NB4 (cell line): ENCODE measurements around the gene SPATA2.

Source experiments
- DNase-seq: peaks from one replicate; pipeline ENCODE4 v3.0.0; 2010; ENCODE audit warnings: low read depth
- H3K4me3 ChIP-seq: one replicate; pipeline ENCODE4 v1.5.1; 2011; ENCODE audit warnings: mild to moderate bottlenecking, low read depth, low read length, moderate library complexity
- MYC ChIP-seq: IDR thresholded peaks from 2 replicates; pipeline ENCODE4 v1.6.1; 2011; ENCODE audit warnings: low read depth, low read length
- POLR2A ChIP-seq: IDR thresholded peaks from 2 replicates; pipeline ENCODE4 v1.6.1; 2011; ENCODE audit warnings: mild to moderate bottlenecking; ENCODE audit not compliant: insufficient read length; ENCODE audit errors: extremely low read depth
- TF ChIP-seq, protein P1 (sequence below): IDR thresholded peaks from 2 replicates; pipeline ENCODE4 v1.6.1; 2011; ENCODE audit warnings: low read depth, low read length
- TF ChIP-seq, protein P2 (sequence below): IDR thresholded peaks from one replicate; pipeline ENCODE4 v1.5.1; 2012; ENCODE audit warnings: low read depth, low read length

SPATA2 gene

DNA sequence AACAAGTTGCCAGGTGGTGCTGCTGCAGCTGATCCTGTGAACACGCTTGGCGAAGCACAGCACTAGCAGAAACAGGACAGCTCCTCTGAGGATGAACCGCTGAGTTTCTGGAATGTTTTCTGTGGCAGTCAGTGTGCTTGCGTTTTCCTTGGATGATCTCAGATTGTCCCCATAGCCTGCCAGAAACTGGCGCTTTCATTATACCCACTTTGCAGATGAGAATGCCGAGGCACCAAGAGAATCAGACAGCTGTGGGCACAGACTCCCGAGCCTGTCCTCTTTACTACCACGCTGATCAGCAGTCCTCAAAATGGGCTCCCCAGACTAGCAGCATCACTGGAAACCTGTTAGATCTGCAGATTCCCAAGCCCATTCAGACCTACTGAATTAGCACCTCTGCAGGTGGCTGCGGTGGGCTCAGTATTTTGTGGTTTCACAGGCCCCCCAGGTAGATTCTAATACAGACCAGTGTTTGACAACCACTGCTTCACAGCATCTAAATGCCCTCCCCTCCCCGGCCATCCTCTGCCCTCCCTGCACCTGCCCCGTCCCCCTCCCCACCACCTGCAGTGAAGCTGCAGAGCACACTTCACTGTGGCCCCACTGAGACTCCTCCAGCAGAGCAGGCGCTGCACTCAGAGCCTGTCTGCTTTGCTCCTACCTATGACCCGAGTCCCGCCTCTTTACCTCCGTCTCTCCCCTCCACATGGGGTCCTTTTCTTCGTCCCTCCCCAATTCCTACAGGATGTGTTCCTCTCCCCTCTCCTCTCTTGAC is 29.6 kb downstream of the SPATA2 start:
- H3K4me3 ChIP-seq = no peak overlapping the region

DNA sequence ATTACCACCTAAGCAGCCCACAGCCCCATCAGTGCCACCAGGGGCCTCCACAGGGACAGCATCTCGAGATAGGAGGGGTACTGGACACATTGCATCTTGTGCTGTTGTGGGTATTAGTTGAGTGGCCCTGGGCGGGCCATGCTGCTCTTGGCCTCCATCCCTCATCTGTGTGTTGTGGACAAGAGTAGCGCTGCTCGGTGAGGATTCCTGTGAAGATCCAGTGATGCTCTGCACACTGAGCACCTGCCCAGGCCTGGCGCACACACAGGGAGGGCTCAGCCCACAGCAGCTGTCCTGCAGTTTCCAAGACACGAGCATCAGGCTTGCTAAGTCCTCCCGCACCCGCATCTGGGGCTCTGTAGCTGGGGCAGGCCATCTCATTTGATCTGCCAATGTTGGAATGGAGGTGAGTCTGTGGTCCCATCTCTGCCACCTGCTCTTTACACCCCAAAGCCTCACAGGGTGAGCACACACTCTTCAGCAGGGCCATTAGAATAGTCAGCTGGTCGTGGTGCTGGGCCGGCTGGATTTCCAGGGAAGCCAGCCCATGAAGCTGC is 32.0 kb downstream of the SPATA2 start:
- no peak for DNase-seq
- no peak overlapping the region for H3K4me3 ChIP-seq
- TF ChIP-seq POLR2A (no peak), MYC (no peak)
- TF ChIP-seq, protein P1, sequence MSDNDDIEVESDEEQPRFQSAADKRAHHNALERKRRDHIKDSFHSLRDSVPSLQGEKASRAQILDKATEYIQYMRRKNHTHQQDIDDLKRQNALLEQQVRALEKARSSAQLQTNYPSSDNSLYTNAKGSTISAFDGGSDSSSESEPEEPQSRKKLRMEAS = no peak
- TF ChIP-seq, protein P2, sequence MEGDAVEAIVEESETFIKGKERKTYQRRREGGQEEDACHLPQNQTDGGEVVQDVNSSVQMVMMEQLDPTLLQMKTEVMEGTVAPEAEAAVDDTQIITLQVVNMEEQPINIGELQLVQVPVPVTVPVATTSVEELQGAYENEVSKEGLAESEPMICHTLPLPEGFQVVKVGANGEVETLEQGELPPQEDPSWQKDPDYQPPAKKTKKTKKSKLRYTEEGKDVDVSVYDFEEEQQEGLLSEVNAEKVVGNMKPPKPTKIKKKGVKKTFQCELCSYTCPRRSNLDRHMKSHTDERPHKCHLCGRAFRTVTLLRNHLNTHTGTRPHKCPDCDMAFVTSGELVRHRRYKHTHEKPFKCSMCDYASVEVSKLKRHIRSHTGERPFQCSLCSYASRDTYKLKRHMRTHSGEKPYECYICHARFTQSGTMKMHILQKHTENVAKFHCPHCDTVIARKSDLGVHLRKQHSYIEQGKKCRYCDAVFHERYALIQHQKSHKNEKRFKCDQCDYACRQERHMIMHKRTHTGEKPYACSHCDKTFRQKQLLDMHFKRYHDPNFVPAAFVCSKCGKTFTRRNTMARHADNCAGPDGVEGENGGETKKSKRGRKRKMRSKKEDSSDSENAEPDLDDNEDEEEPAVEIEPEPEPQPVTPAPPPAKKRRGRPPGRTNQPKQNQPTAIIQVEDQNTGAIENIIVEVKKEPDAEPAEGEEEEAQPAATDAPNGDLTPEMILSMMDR = no peak

More for the DNA sequence above, 29.6 kb downstream of the SPATA2 start:
- TF ChIP-seq MYC (no peak), POLR2A (no peak)
- TF ChIP-seq, protein P2 = no peak
- TF ChIP-seq, protein P1 = no peak
- no peak for DNase-seq

DNA sequence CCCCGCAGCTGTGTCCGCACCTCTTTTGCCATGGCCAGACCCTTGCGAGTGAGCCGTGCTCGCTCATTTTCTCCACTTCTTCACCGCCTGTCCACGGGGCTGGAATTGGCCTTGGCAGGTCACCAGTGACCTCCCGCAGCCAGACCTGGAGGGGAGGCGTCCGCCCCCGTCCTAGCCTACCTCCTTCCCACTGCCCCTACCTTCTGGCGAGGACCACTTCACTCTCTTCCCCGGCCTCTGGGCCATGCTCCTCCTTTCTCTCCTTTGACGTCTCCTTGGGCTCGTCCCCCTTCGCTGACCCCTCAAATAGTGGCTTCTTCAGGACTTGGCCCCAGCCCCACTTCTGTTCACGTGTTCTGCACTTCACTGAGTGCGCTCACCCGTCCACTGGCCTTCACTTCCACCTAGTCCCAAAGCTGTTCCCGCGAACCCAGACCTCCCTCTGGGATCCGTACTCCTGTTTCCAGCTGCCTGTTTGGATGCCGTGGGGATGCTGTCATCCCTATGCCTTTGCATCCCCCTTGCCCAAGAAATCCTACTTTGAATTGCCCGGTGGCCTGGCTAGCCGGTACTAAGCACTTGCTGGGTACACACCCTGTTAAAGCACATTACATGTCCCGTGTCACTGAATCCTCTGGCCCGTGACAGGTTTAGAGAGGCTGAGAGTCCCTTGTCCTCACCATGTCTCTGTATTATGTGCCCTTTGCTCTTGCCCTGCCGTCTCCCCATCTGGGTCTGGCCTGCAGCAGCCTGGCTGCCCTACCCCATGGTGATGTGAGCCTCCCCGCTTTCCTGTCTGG is 33.0 kb downstream of the SPATA2 start:
- no peak for DNase-seq
- TF ChIP-seq MYC (no peak), POLR2A (no peak)
- TF ChIP-seq, protein P2 = no peak
- TF ChIP-seq, protein P1 = no peak
- H3K4me3 ChIP-seq = no peak overlapping the region

DNA sequence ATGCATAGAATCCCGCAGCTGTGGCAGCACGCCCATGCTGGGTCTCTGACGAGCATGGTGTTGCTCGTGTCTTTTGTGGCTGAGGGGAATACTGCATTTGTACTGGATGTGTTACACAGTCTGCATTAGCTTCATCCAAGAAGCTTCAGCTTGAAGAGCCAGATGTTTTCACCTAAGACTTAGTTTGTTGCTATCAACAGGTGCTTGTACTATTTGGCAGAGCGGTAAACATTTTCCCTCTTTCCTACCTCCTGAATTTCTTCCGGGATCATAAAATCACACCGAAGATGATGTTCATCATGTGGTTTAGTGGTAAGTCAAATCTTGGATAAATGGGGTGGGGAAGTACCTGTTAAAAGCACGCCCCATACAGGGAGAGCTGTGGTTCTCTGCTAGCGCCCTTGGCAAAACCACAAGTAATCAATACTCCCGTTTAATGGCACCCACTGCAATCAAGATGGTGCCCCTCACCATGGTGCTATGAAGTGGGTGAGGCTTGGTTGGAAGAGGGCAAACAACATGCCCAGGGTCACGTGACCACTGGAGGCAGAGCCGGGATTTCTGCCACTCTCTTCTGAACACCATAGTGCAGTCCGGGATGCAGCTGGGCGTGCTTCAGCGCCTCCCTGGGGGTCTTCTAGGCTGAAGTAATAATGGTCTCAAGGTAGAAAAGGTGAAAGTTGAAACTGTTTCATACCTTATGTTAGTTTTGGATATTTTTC is 34.4 kb downstream of the SPATA2 start:
- no peak overlapping the region for H3K4me3 ChIP-seq
- DNase-seq = no peak
- TF ChIP-seq, protein P2 = no peak
- no peak for TF ChIP-seq MYC
- TF ChIP-seq POLR2A = no peak
- TF ChIP-seq, protein P1 = no peak

DNA sequence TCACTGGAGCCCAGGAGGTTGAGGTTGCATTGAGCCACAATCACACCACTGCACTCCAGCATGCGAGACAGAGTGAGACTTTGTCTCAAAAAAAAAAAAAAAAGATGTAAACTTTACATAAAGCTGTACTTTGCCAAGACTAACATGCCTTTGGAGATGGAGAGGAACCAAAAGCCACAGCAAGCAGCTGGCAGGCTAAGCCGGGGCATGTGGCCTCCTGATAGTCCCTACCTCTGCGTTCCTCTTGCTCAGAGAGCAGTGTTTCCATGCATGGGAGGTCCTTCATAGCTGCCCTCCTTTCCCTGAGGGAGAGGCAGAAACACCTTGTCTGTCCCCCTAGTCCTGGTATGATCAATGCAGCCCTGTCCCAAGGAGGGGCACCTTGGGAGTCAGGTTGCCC is 35.2 kb downstream of the SPATA2 start:
- no peak for DNase-seq
- no peak overlapping the region for H3K4me3 ChIP-seq
- TF ChIP-seq POLR2A (no peak), MYC (no peak)
- TF ChIP-seq, protein P1 = no peak
- TF ChIP-seq, protein P2 = no peak
